Measurements from ENCODE around the gene KNL1.

- TF ChIP-seq YY1 (IDR thresholded peaks at IDR 0.05; ENCODE audit: low read depth) (no peak), REST (IDR thresholded peaks at IDR 0.05; ENCODE audit: low read depth) (no peak)
Observed at GRCh38 chr15:40595773-40596172, 1.7 kb downstream of the KNL1 start.
